NCI-H82 treated with DMSO at 0.1 percent for 48 hours (cell line): Measurements from ENCODE around the gene KRTAP5-9.
"Not testable (repeated sequence)": the region's sequence is repeated elsewhere in the genome, so short reads cannot be mapped to it uniquely, and the experiment has no call there.

Experiments used
- DNase-seq: peaks from one replicate; lab custom pipeline; 2025; ENCODE audit not compliant: unreplicated experiment; lab: John Stamatoyannopoulos, UW

KRTAP5-9 gene

GRCh38 chr11:71582969-71583368 lies 34.7 kb downstream of the KRTAP5-9 start:
- DNase-seq = not testable (repeated sequence)

- not testable (repeated sequence) for DNase-seq
Measured at GRCh38 chr11:71585673-71586072, 37.5 kb downstream of the KRTAP5-9 start.

GRCh38 chr11:71588314-71588713 lies 40.1 kb downstream of the KRTAP5-9 start:
- not testable (repeated sequence) for DNase-seq

DNA sequence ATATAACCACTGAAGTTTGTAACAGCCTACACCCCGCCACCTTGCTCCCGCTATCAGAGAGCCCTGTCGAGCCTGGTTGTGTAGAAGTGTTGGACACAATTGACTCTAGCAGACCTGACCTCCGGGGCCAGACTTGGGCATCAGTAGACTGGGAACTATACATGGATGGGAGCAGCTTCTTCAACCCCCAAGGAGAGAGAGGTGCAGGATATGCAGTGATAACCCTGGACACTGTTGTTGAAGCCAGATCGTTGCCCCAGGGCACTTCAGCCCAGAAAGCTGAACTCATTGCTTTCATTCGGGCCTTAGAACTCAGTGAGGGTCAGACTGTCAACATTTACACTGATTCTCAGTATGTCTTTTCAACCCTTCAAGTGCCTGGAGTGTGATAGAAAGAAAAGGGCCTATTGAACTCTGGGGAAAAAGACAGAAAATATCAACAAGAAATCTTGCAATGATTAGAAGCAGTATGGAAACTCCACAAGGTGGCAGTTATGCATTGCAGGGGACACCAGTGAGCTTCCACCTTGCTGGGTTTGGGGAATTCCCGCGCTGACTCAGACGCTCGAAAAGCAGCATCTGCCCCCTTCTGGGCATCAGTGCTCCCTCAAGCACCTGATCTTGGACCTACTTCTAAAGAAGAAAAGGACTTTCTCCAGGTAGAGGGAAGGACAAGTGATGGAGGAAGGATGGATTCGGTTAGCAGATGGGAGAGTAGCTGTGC lies 40.8 kb downstream of the KRTAP5-9 start:
- not testable (repeated sequence) for DNase-seq

DNA sequence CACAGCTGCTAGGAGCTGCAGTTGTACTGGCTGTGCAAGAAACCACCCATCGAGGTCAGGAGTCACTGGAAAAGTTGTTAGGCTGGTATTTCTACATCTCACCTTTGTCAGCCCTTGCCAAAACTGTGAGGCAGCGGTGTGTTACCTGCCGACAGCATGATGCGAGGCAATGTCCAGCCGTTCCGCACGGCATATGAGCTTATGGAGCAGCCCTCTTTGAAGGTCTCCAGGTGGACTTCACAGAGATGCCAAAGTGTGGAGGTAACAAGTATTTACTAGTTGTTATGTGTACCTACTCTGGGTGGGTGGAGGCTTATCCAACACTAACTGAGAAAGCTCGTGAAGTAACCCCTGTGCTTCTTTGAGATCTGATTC lies 41.3 kb downstream of the KRTAP5-9 start:
- not testable (repeated sequence) for DNase-seq
